SK-N-SH treated with all-trans-retinoic acid at 6 μM for 48 hours (cell line): ENCODE measurements around the gene RARRES1.

ENCODE experiments used
- ARNTL ChIP-seq: fragments of 450-650 bp; formaldehyde crosslinking; IDR thresholded peaks from 2 replicates; pipeline ENCODE4 v1.5.0; 2020; ENCODE audit warnings: low read depth, mild to moderate bottlenecking, moderate library complexity, borderline replicate concordance
- BACH2 ChIP-seq: fragments of 250-450 bp; sonication (Bioruptor Pico); IDR thresholded peaks from 2 replicates; pipeline ENCODE4 v1.9.0; 2021; ENCODE audit warnings: mild to moderate bottlenecking, borderline replicate concordance
- CSDC2 ChIP-seq: fragments of 250-450 bp; sonication (Bioruptor Pico); IDR thresholded peaks from 2 replicates; pipeline ENCODE4 v1.5.0; 2020; ENCODE audit warnings: mild to moderate bottlenecking, moderate library complexity
- ESRRG ChIP-seq: fragments of 250-450 bp; sonication (Bioruptor Pico); IDR thresholded peaks from 2 replicates; pipeline ENCODE4 v1.6.1; 2021; ENCODE audit warnings: mild to moderate bottlenecking
- OSR1 ChIP-seq: fragments of 250-450 bp; sonication (Bioruptor Pico); IDR thresholded peaks from 2 replicates; pipeline ENCODE4 v1.8.0; 2022; ENCODE audit warnings: moderate library complexity, mild to moderate bottlenecking, inconsistent platforms
- PPARA ChIP-seq: fragments of 250-450 bp; sonication (Bioruptor Pico); IDR thresholded peaks from 2 replicates; pipeline ENCODE4 v1.5.0; 2020; ENCODE audit warnings: mild to moderate bottlenecking, borderline replicate concordance
- RARB ChIP-seq: fragments of 250-450 bp; sonication (Bioruptor Pico); IDR thresholded peaks from 2 replicates; pipeline ENCODE4 v1.8.0; 2021; ENCODE audit warnings: mild to moderate bottlenecking, moderate library complexity
- ZC3H10 ChIP-seq: fragments of 250-450 bp; sonication (Bioruptor Pico); IDR thresholded peaks from 2 replicates; pipeline ENCODE4 v1.5.1; 2021; ENCODE audit warnings: mild to moderate bottlenecking, moderate library complexity
- ZFP3 ChIP-seq: fragments of 250-450 bp; sonication (Bioruptor Pico); IDR thresholded peaks from 2 replicates; pipeline ENCODE4 v1.5.0; 2020; ENCODE audit warnings: mild to moderate bottlenecking, moderate library complexity
- ZNF8 ChIP-seq: fragments of 450-650 bp; formaldehyde crosslinking; IDR thresholded peaks from 2 replicates; pipeline ENCODE4 v1.5.0; 2020; ENCODE audit warnings: mild to moderate bottlenecking, moderate library complexity
- TF ChIP-seq, protein P1 (sequence below): fragments of 250-450 bp; sonication (Bioruptor Pico); IDR thresholded peaks from 2 replicates; pipeline ENCODE4 v1.8.0; 2020; ENCODE audit warnings: mild to moderate bottlenecking, moderate library complexity, borderline replicate concordance
- TF ChIP-seq, protein P2 (sequence below): fragments of 250-450 bp; sonication (Bioruptor Pico); IDR thresholded peaks from 2 replicates; pipeline ENCODE4 v1.5.1; 2020; ENCODE audit warnings: low read depth, mild to moderate bottlenecking, moderate library complexity

- TF ChIP-seq, protein P1, sequence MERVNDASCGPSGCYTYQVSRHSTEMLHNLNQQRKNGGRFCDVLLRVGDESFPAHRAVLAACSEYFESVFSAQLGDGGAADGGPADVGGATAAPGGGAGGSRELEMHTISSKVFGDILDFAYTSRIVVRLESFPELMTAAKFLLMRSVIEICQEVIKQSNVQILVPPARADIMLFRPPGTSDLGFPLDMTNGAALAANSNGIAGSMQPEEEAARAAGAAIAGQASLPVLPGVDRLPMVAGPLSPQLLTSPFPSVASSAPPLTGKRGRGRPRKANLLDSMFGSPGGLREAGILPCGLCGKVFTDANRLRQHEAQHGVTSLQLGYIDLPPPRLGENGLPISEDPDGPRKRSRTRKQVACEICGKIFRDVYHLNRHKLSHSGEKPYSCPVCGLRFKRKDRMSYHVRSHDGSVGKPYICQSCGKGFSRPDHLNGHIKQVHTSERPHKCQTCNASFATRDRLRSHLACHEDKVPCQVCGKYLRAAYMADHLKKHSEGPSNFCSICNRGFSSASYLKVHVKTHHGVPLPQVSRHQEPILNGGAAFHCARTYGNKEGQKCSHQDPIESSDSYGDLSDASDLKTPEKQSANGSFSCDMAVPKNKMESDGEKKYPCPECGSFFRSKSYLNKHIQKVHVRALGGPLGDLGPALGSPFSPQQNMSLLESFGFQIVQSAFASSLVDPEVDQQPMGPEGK (CRISPR knock-in tag) = no peak
- no peak for TF ChIP-seq ZC3H10 (CRISPR knock-in tag)
- TF ChIP-seq ZFP3 (CRISPR knock-in tag) = no peak
- TF ChIP-seq ESRRG (CRISPR knock-in tag) = no peak
- TF ChIP-seq, protein P2, sequence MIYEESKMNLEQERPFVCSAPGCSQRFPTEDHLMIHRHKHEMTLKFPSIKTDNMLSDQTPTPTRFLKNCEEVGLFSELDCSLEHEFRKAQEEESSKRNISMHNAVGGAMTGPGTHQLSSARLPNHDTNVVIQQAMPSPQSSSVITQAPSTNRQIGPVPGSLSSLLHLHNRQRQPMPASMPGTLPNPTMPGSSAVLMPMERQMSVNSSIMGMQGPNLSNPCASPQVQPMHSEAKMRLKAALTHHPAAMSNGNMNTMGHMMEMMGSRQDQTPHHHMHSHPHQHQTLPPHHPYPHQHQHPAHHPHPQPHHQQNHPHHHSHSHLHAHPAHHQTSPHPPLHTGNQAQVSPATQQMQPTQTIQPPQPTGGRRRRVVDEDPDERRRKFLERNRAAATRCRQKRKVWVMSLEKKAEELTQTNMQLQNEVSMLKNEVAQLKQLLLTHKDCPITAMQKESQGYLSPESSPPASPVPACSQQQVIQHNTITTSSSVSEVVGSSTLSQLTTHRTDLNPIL = no peak
- no peak for TF ChIP-seq ZNF8 (CRISPR knock-in tag)
- no peak for TF ChIP-seq BACH2 (CRISPR knock-in tag)
- TF ChIP-seq CSDC2 = no peak
- no peak for TF ChIP-seq ARNTL (CRISPR knock-in tag)
- no peak for TF ChIP-seq OSR1
- no peak for TF ChIP-seq RARB (CRISPR knock-in tag)
- TF ChIP-seq PPARA (CRISPR knock-in tag) = no peak
These were observed 60.4 kb downstream of the RARRES1 start for GRCh38 chr3:158671821-158672214.
